NOMO-1 treated with dmso at 0.1 percent for 144 hours (cell line): ENCODE measurements around the gene TNNI3.
"Not testable (repeated sequence)": the region's sequence is repeated elsewhere in the genome, so short reads cannot be mapped to it uniquely, and the experiment has no call there.

Experiments
- DNase-seq: peaks from one replicate; lab custom pipeline; 2025; ENCODE audit not compliant: unreplicated experiment; lab: John Stamatoyannopoulos, UW

Gene TNNI3

GRCh38 chr19:55173186-55173713 is 15.7 kb upstream of the TNNI3 start:
- no peak for DNase-seq

- DNase-seq, result no peak
These were observed 15.2 kb upstream of the TNNI3 start for GRCh38 chr19:55172741-55173140.

GRCh38 chr19:55172318-55172717 is 14.8 kb upstream of the TNNI3 start:
- not testable (repeated sequence) for DNase-seq

GRCh38 chr19:55171440-55171839 is 13.9 kb upstream of the TNNI3 start:
- no peak for DNase-seq

GRCh38 chr19:55169136-55169535 is 11.6 kb upstream of the TNNI3 start:
- no peak for DNase-seq

GRCh38 chr19:55166530-55167268 is 9.2 kb upstream of the TNNI3 start, which contains the start of gene DNAAF3:
Gene DNAAF3 (minus strand): TSS chr19:55166613. CDS start chr19:55166413, 200 bp downstream.
- peak; percentile 94 for DNase-seq

- peak; percentile 78 for DNase-seq
These were observed 8.5 kb upstream of the TNNI3 start for GRCh38 chr19:55165952-55166529.

GRCh38 chr19:55161571-55162322 is 4.2 kb upstream of the TNNI3 start:
- DNase-seq, result no peak

- no peak for DNase-seq
These were observed 3.4 kb upstream of the TNNI3 start for GRCh38 chr19:55160986-55161365.

GRCh38 chr19:55160128-55160985 is 2.8 kb upstream of the TNNI3 start:
- DNase-seq, result peak; percentile 88

GRCh38 chr19:55158848-55159749 is 1.6 kb upstream of the TNNI3 start:
- DNase-seq, result no peak

- DNase-seq, result no peak
These were observed 891 bp upstream of the TNNI3 start for GRCh38 chr19:55158423-55158822.

GRCh38 chr19:55156202-55157063 is 1.1 kb downstream of the TNNI3 start:
- peak; percentile 54 for DNase-seq

- DNase-seq, result not testable (repeated sequence)
These were observed 1.7 kb downstream of the TNNI3 start for GRCh38 chr19:55155784-55156183.

- DNase-seq, result no peak
These were observed 3.8 kb downstream of the TNNI3 start for GRCh38 chr19:55153652-55154264.

- no peak for DNase-seq
These were observed 5.5 kb downstream of the TNNI3 start for GRCh38 chr19:55152017-55152416.

GRCh38 chr19:55149078-55150003 is 8.2 kb downstream of the TNNI3 start, which contains the start of gene TNNT1:
Gene TNNT1 (minus strand): TSS chr19:55149206. CDS start chr19:55147157, 2,049 bp downstream.
- no peak for DNase-seq
